HL-60 (cell line): ENCODE measurements around the gene TEX54.
"Not testable (repeated sequence)": the region's sequence is repeated elsewhere in the genome, so short reads cannot be mapped to it uniquely, and the experiment has no call there.

ENCODE experiments used
- DNase-seq, 2 experiments: peaks; one replicate each; pipeline ENCODE4 v3.0.0-alpha.2; 2010 to 2020; ENCODE audit warnings: low read depth in 1 of 2, low spot score in 1 of 2
- H3K27ac ChIP-seq: fragments of 250-450 bp; sonication (Bioruptor Pico); replicated peaks from 2 replicates; pipeline ENCODE4 v1.5.1; 2020; ENCODE audit warnings: mild to moderate bottlenecking, moderate library complexity
- H3K27me3 ChIP-seq: fragments of 250-450 bp; sonication (Bioruptor Pico); 2 replicates; pipeline ENCODE4 v1.5.1; 2021; ENCODE audit warnings: mild to moderate bottlenecking, moderate library complexity; ENCODE audit not compliant: insufficient read depth, poor library complexity, severe bottlenecking
- H3K4me3 ChIP-seq: replicated peaks from 2 replicates; pipeline ENCODE4 v1.5.1; 2011; ENCODE audit warnings: mild to moderate bottlenecking, control low read depth, low read length; ENCODE audit not compliant: insufficient read depth
- CTCF ChIP-seq: IDR thresholded peaks from one replicate; pipeline ENCODE4 v1.5.1; 2011; ENCODE audit warnings: low read length, control low read depth, inconsistent platforms; ENCODE audit not compliant: insufficient read depth
- GABPA ChIP-seq: IDR thresholded peaks from 2 replicates; pipeline ENCODE4 v1.6.1; 2012; ENCODE audit warnings: low read depth
- POLR2AphosphoS5 ChIP-seq: IDR thresholded peaks from 2 replicates; pipeline ENCODE4 v1.6.1; 2012; ENCODE audit warnings: low read depth
- REST ChIP-seq: IDR thresholded peaks from 2 replicates; pipeline ENCODE4 v1.6.1; 2012; ENCODE audit warnings: low read depth; ENCODE audit not compliant: insufficient replicate concordance
- SPI1 ChIP-seq: IDR thresholded peaks from 2 replicates; pipeline ENCODE4 v1.6.1; 2012; ENCODE audit warnings: low read depth, mild to moderate bottlenecking, borderline replicate concordance

The TEX54 gene

GRCh38 chr11:62865635-62866034 is 33.0 kb upstream of the TEX54 start:
- no peak overlapping the region for H3K4me3 ChIP-seq
- DNase-seq, result no peak
- no peaks in the 10 kb centered on the region for H3K27me3 ChIP-seq
- TF ChIP-seq GABPA (no peak), CTCF (no peak)
- no peak overlapping the region for H3K27ac ChIP-seq

GRCh38 chr11:62863687-62864335 is 31.2 kb upstream of the TEX54 start:
- no peak for DNase-seq
- TF ChIP-seq SPI1 (no peak), REST (no peak), POLR2AphosphoS5 (no peak), GABPA (no peak), CTCF (no peak)
- Histone ChIP-seq H3K4me3 (no peak overlapping the region), H3K27me3 (no peaks in the 10 kb centered on the region), H3K27ac (no peak overlapping the region)

DNA sequence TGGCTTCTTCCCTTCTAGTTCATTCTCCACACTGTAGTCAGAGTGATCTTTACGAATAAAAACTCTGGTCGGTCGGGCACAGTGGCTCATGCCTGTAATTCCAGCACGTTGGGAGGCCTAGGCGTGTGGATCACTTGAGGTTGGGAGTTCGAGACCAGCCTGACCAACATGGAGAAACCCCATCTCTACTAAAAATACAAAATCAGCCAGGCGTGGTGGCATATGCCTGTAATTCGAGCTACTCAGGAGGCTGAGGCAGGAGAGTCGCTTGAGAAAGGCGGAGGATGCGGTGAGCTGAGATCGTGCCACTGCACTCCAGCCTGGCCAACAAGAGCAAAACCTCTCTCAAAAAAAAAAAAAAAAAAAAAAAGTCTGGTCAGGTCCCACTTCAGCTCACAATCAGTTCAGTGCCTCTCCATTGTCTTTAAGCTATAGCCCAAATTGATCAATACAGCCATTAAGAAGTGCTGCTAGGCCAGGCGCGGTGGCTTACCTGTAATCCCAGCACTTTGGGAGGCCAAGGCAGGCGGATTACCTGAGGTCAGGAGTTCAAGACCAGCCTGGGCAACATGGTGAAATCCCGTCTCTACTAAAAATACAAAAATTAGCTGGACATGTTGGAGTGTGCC is 29.0 kb upstream of the TEX54 start:
- H3K27me3 ChIP-seq, DNase-seq, H3K4me3 ChIP-seq: not testable (repeated sequence)
- peak overlapping the region; percentile 40 for H3K27ac ChIP-seq

GRCh38 chr11:62860835-62861563 is 28.4 kb upstream of the TEX54 start:
- no peak for TF ChIP-seq SPI1
- no peak for TF ChIP-seq CTCF
- TF ChIP-seq POLR2AphosphoS5, result no peak
- TF ChIP-seq GABPA, result no peak
- no peak for TF ChIP-seq REST
- no peak for DNase-seq
- peak overlapping the region; percentile 40 for H3K27ac ChIP-seq
- H3K27me3 ChIP-seq, result no peaks in the 10 kb centered on the region
- H3K4me3 ChIP-seq, result no peak overlapping the region

GRCh38 chr11:62859281-62859703 is 26.7 kb upstream of the TEX54 start:
- H3K27ac ChIP-seq, result peak overlapping the region; percentile 29
- not testable (repeated sequence) for DNase-seq, H3K27me3 ChIP-seq, H3K4me3 ChIP-seq
